Endothelial cell of umbilical vein (primary cell): ENCODE results near the gene KATNB1. TPM values are rescaled to one million over a fixed set of nuclear protein-coding genes. Genes with fewer than 3 reads are reported as not detected.
"Not testable (repeated sequence)": the region's sequence is repeated elsewhere in the genome, so short reads cannot be mapped to it uniquely, and the experiment has no call there.

Experiments used
- BruUV-seq: library from RNA; stranded (reverse); fragments of 400-500 nt; replicated peaks from 2 replicates; lab custom pipeline; 2021; lab: Mats Ljungman, UMichigan
- CTCF ChIA-PET: fragments of 300-600, 350-600 bp; sonication (Branson Sonifier 250); formaldehyde crosslinking; loops from one replicate; lab custom pipeline; 2021; ENCODE audit warnings: antibody characterized with exemption, inconsistent platforms; lab: Charles Lee
- POLR2A ChIA-PET: fragments of 300-600, 350-600 bp; sonication (Branson Sonifier 250); formaldehyde crosslinking; loops from one replicate; lab custom pipeline; 2021; ENCODE audit warnings: antibody characterized with exemption, inconsistent platforms; lab: Charles Lee
- DNase-seq: peaks from one replicate; pipeline ENCODE4 v3.0.0-alpha.2; 2011; ENCODE audit warnings: low read depth, low spot score
- FAIRE-seq: peaks from 2 replicates; lab custom pipeline; 2011; peaks lifted over from hg19 to GRCh38; lab: Jason Lieb, UNC
- H2AFZ ChIP-seq: 2 replicates; pipeline ENCODE4 v1.6.0; 2012; ENCODE audit warnings: low read depth, low read length, control low read depth, inconsistent platforms
- H3K27ac ChIP-seq: 2 replicates; pipeline ENCODE4 v1.5.1; 2011; ENCODE audit warnings: low read depth, mild to moderate bottlenecking, control low read depth, low read length, moderate library complexity; ENCODE audit not compliant: insufficient read depth
- H3K27me3 ChIP-seq, 2 experiments: 2 replicates each; pipeline versions ENCODE4 v1.6.0 to v1.6.1; 2011; ENCODE audit warnings: low read length in 2 of 2, mixed read lengths in 1 of 2; ENCODE audit not compliant: control insufficient read depth in 2 of 2, insufficient read depth in 2 of 2
- H3K36me3 ChIP-seq, 2 experiments: 2 replicates in 1 of 2; 3 replicates in 1 of 2; pipeline ENCODE4 v1.5.1; 2011; ENCODE audit warnings: low read length in 2 of 2, mild to moderate bottlenecking in 1 of 2, moderate library complexity in 1 of 2; ENCODE audit not compliant: control insufficient read depth in 2 of 2, insufficient read depth in 2 of 2; ENCODE audit errors: extremely low read depth in 1 of 2
- H3K4me1 ChIP-seq: 3 replicates; pipeline ENCODE4 v1.5.1; 2011; ENCODE audit warnings: mild to moderate bottlenecking, low read length; ENCODE audit not compliant: control insufficient read depth, insufficient read depth; ENCODE audit errors: extremely low read depth
- H3K4me2 ChIP-seq: 2 replicates; pipeline ENCODE4 v1.6.1; 2011; ENCODE audit warnings: low read length, control low read depth, mixed read lengths; ENCODE audit not compliant: insufficient read depth
- H3K4me3 ChIP-seq, 3 experiments: fragments of 200-600 bp in 1 of 3; sonication (generic), shearing (Covaris generic) in 1 of 3; replicated peaks in 1 of 3; 2 replicates each; pipeline ENCODE4 v1.5.1; 2011 to 2016; ENCODE audit warnings: control low read depth in 3 of 3, low read length in 3 of 3, mild to moderate bottlenecking in 2 of 3, inconsistent platforms in 1 of 3, low read depth in 1 of 3, moderate library complexity in 1 of 3; ENCODE audit not compliant: insufficient read depth in 1 of 3
- H3K79me2 ChIP-seq: 2 replicates; pipeline ENCODE4 v1.6.0; 2012; ENCODE audit warnings: low read length, inconsistent platforms; ENCODE audit not compliant: control insufficient read depth, insufficient read depth
- H3K9ac ChIP-seq: replicated peaks from 2 replicates; pipeline ENCODE3; 2011; ENCODE audit warnings: low read length, control low read depth; ENCODE audit not compliant: insufficient read depth; ENCODE audit errors: extremely low read depth
- H3K9me1 ChIP-seq: replicated peaks from 3 replicates; pipeline ENCODE4 v1.6.0; 2011; ENCODE audit warnings: mild to moderate bottlenecking, low read length; ENCODE audit not compliant: control insufficient read depth, insufficient read depth; ENCODE audit errors: extremely low read depth
- H3K9me3 ChIP-seq: replicated peaks from 2 replicates; pipeline ENCODE4 v1.5.1; 2012; ENCODE audit warnings: low read length, inconsistent platforms; ENCODE audit not compliant: control insufficient read depth, insufficient read depth
- H4K20me1 ChIP-seq: replicated peaks from 2 replicates; pipeline ENCODE3; 2011; ENCODE audit warnings: mild to moderate bottlenecking, low read length; ENCODE audit not compliant: control insufficient read depth, insufficient read depth; ENCODE audit errors: extremely low read depth
- FOS ChIP-seq: IDR thresholded peaks from 2 replicates; pipeline ENCODE4 v1.6.1; 2011; ENCODE audit warnings: mild to moderate bottlenecking, low read length, moderate library complexity, borderline replicate concordance; ENCODE audit not compliant: insufficient read depth
- dilution Hi-C: fragments of 300-500 bp; cut with MboI; formaldehyde crosslinking; loops from one replicate; pipeline ENCODE4 v1.15.0; 2019; ENCODE audit warnings: low sequenced_read_pairs; ENCODE audit not compliant: extremely low pct_ligation_motif_present
- intact Hi-C: fragments of 100-400 bp; cut with micrococcal nuclease; formaldehyde crosslinking; loops from one replicate; pipeline ENCODE4 v1.10.0; 2022
- polyA plus RNA-seq, 4 experiments: library from polyadenylated mRNA; depleted of rRNA in 3 of 4; stranded (reverse) in 3 of 4; unstranded in 1 of 4; fragments of >200 nt; gene quantifications; 2 replicates each; pipeline versions ENCODE4 v1.2.1 to v1.2.3, GENCODE V29; 2011 to 2012; ENCODE audit warnings: missing spikeins in 1 of 4
- total RNA-seq: library from RNA; stranded (reverse); gene quantifications from 2 replicates; pipeline ENCODE4 v1.2.3, GENCODE V29; 2021
- TF ChIP-seq, protein P1 (sequence below), 2 donors: IDR thresholded peaks; 1 replicate in 1 of 2; 2 replicates in 1 of 2; pipeline ENCODE4 v1.5.1; 2011; ENCODE audit warnings: low read length in 2 of 2, mild to moderate bottlenecking in 2 of 2, moderate library complexity in 2 of 2, control low read depth in 1 of 2, inconsistent platforms in 1 of 2, low read depth in 1 of 2; ENCODE audit not compliant: insufficient read depth in 1 of 2; ENCODE audit errors: extremely low read depth in 1 of 2

Gene KATNB1
- total and polyA plus RNA-seq, 2 donors (not counting 3 experiments of a cell fraction or from before 2014, with no cell fraction given), result 25.9 to 35.9 TPM

DNA sequence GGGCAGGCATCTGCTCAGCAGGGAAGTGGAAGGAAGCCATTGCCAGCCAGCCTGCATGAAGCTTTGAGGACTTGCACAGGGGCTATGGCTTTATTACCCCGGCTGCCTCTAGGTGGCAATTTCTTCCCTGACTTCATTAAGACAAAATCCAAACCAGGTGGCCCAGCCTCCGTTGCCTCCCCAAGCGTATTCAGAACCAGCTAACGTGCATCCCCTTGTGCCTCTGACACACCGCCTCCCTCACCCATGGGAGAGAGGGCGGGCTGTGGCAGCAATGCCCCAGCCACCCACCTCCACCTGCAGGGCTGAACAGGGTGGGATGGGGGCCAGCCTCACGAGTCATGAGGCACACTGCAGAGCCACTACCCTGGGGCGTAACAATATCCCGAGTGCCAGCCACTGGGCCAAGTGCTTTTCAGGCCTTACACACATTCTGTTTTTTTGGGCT is 59.9 kb downstream of the KATNB1 start:
- Histone ChIP-seq H3K27ac (no peak overlapping the region), H3K9ac (no peak overlapping the region), H3K27me3 (no peaks in the 10 kb centered on the region), H3K79me2 (peaks cover 4% of the 10 kb centered on the region), H2AFZ (no peak overlapping the region), H3K9me1 (no peaks in the 10 kb centered on the region), H3K36me3 (peaks cover 6 to 15% of the 10 kb centered on the region in 2 experiments), H3K4me1 (peaks cover 12% of the 10 kb centered on the region), H3K9me3 (no peaks in the 10 kb centered on the region), H4K20me1 (no peaks in the 10 kb centered on the region), H3K4me2 (no peak overlapping the region), H3K4me3 (no peak overlapping the region)
- ChIA-PET POLR2A (no interaction called here), CTCF (interaction anchor here (1.0 to 2.4 kb wide), 9 partner anchors 9 to 209 kb away, joined by 3 to 13 read pairs (median 4); no protein-coding TSS in a partner anchor)
- peak; percentile 47 for FAIRE-seq
- peak; percentile 31 for DNase-seq
- dilution Hi-C loops, result no loop called here
- BruUV-seq, result no TSS peak
- intact Hi-C loops, result loop anchor here (1.0 kb wide), 1 partner anchor 68 kb away; no protein-coding TSS in a partner anchor
- TF ChIP-seq, protein P1, sequence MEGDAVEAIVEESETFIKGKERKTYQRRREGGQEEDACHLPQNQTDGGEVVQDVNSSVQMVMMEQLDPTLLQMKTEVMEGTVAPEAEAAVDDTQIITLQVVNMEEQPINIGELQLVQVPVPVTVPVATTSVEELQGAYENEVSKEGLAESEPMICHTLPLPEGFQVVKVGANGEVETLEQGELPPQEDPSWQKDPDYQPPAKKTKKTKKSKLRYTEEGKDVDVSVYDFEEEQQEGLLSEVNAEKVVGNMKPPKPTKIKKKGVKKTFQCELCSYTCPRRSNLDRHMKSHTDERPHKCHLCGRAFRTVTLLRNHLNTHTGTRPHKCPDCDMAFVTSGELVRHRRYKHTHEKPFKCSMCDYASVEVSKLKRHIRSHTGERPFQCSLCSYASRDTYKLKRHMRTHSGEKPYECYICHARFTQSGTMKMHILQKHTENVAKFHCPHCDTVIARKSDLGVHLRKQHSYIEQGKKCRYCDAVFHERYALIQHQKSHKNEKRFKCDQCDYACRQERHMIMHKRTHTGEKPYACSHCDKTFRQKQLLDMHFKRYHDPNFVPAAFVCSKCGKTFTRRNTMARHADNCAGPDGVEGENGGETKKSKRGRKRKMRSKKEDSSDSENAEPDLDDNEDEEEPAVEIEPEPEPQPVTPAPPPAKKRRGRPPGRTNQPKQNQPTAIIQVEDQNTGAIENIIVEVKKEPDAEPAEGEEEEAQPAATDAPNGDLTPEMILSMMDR (IDR thresholded peaks at IDR 0.05; ENCODE audit: extremely low read depth in 1 of 2, insufficient read depth in 1 of 2, low read depth in 1 of 2, low read length in 2 of 2), result peak; percentile 19 to 45
- no peak for TF ChIP-seq FOS

DNA sequence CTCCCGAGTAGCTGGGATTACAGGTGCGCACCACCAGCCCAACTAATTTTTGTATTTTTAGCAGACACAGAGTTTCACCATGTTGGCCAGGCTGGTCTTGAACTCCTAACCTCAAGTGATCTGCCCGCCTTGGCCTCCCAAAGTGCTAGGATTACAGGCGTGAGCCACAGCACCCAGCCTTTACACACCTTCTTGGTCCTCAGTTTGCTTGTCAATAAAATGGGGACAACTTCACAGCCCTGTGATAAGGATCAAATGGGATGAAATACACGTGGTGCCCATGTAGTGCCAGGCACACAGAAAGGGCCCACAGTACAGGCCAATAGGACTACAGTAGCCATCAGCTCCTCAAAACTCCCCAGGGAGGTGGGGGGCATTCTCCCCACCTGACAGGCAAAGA is 60.4 kb downstream of the KATNB1 start:
- H3K4me1 ChIP-seq, result peaks cover 18% of the 10 kb centered on the region
- CTCF ChIA-PET, result interaction anchor here (1.1 to 1.3 kb wide), 4 partner anchors 9 to 71 kb away, joined by 3 to 13 read pairs (median 4); no protein-coding TSS in a partner anchor
- DNase-seq, H3K9ac ChIP-seq, H3K4me2 ChIP-seq, intact Hi-C loops, H3K27me3 ChIP-seq, H3K27ac ChIP-seq, FAIRE-seq, H3K9me1 ChIP-seq, H3K9me3 ChIP-seq, BruUV-seq, H3K4me3 ChIP-seq, H2AFZ ChIP-seq, POLR2A ChIA-PET, H4K20me1 ChIP-seq, dilution Hi-C loops, H3K79me2 ChIP-seq: not testable (repeated sequence)
- H3K36me3 ChIP-seq, result peaks cover 4 to 15% of the 10 kb centered on the region in 2 experiments
